GM12892 (cell line): Measurements from ENCODE around the gene FAM193A.
"Not testable (repeated sequence)": the region's sequence is repeated elsewhere in the genome, so short reads cannot be mapped to it uniquely, and the experiment has no call there.

Experiments
- POLR2A ChIP-seq: IDR thresholded peaks from 2 replicates; pipeline ENCODE4 v1.6.1; 2011; ENCODE audit warnings: low read depth, low read length, control low read depth
- POLR2AphosphoS5 ChIP-seq: IDR thresholded peaks from 2 replicates; pipeline ENCODE4 v1.6.1; 2011; ENCODE audit warnings: low read depth, low read length, control low read depth
- TAF1 ChIP-seq: IDR thresholded peaks from 2 replicates; pipeline ENCODE4 v1.6.1; 2011; ENCODE audit warnings: low read depth, mild to moderate bottlenecking, control low read depth, low read length, borderline replicate concordance

GRCh38 chr4:2780643-2781042 is 244.2 kb downstream of the FAM193A start:
- not testable (repeated sequence) for TF ChIP-seq POLR2A, TAF1, POLR2AphosphoS5
